ENCODE measurements around the gene SGMS1. TPM values are rescaled to one million over a fixed set of nuclear protein-coding genes. Genes with fewer than 3 reads are reported as not detected.
"Not testable (repeated sequence)": the region's sequence is repeated elsewhere in the genome, so short reads cannot be mapped to it uniquely, and the experiment has no call there.

The SGMS1 gene
- polyA plus RNA-seq, 1 donor (not counting 4 experiments of a cell fraction or from before 2014, with no cell fraction given): 18.3 TPM

DNA sequence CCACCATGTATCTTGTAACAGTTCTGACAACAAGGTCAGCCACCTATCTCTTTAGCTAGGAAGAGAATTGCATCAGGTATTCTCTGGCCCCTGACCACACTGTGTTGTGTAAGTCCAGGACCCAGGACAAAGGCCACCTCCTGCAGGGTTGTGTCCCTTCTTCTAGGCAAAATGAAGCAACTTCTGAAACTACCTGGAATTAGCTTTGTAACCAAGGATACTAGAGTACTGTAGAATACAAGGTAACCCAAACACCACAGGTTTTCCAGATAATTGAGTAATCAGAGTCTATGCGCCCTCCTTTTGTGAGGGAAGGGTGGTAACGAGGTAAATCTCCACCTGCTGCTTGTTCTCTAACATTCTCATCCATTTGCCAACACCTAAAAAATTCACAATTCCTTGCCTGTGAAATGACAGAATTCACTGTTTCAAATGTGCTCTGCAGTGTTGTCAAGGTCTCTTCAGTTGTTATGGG is 51.7 kb downstream of the SGMS1 start:
- H3K79me2 ChIP-seq (ENCODE audit: control insufficient read depth, insufficient read depth, low read length): peaks cover 5% of the 10 kb centered on the region
- no peak overlapping the region for H3K4me2 ChIP-seq (ENCODE audit: control insufficient read depth, extremely low read depth, insufficient read depth, low read depth, low read length)
- no peaks in the 10 kb centered on the region for H3K27me3 ChIP-seq (ENCODE audit: control insufficient read depth, extremely low read depth, insufficient read depth, low read length)
- TF ChIP-seq, protein P1, sequence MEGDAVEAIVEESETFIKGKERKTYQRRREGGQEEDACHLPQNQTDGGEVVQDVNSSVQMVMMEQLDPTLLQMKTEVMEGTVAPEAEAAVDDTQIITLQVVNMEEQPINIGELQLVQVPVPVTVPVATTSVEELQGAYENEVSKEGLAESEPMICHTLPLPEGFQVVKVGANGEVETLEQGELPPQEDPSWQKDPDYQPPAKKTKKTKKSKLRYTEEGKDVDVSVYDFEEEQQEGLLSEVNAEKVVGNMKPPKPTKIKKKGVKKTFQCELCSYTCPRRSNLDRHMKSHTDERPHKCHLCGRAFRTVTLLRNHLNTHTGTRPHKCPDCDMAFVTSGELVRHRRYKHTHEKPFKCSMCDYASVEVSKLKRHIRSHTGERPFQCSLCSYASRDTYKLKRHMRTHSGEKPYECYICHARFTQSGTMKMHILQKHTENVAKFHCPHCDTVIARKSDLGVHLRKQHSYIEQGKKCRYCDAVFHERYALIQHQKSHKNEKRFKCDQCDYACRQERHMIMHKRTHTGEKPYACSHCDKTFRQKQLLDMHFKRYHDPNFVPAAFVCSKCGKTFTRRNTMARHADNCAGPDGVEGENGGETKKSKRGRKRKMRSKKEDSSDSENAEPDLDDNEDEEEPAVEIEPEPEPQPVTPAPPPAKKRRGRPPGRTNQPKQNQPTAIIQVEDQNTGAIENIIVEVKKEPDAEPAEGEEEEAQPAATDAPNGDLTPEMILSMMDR (optimal IDR thresholded peaks at IDR 0.05 in 1 of 3, IDR thresholded peaks at IDR 0.05 in 1 of 3, conservative IDR thresholded peaks at IDR 0.05 in 1 of 3; ENCODE audit: extremely low read depth in 1 of 3, insufficient read depth in 2 of 3, low read length in 3 of 3): no peak
- no peak for TF ChIP-seq EZH2 (IDR thresholded peaks at IDR 0.05; ENCODE audit: low read length)
- no peaks in the 10 kb centered on the region for H3K36me3 ChIP-seq (ENCODE audit: control insufficient read depth in 2 of 2, extremely low read depth in 1 of 2, insufficient read depth in 2 of 2, low read length in 2 of 2)
- no peak overlapping the region for H3K27ac ChIP-seq (ENCODE audit: control insufficient read depth, insufficient read depth, low read length)
- H3K9me1 ChIP-seq (ENCODE audit: control insufficient read depth, extremely low read depth, insufficient read depth, low read length): no peaks in the 10 kb centered on the region
- FAIRE-seq (no peak), DNase-seq (ENCODE audit: low read depth, low spot score) (no peak)
- H3K9me3 ChIP-seq (ENCODE audit: control insufficient read depth, low read depth, low read length): no peaks in the 10 kb centered on the region
- no peak overlapping the region for H3K4me3 ChIP-seq (ENCODE audit: control insufficient read depth in 2 of 3, extremely low read depth in 1 of 3, insufficient read depth in 2 of 3, low read depth in 1 of 3, low read length in 3 of 3)
- no peak overlapping the region for H3K9ac ChIP-seq (ENCODE audit: control insufficient read depth, extremely low read depth, insufficient read depth, low read length)
- peaks cover 10% of the 10 kb centered on the region for H3K4me1 ChIP-seq (ENCODE audit: control insufficient read depth, extremely low read depth, insufficient read depth, low read length)
- H4K20me1 ChIP-seq (ENCODE audit: control insufficient read depth, extremely low read depth, insufficient read depth, low read length): no peaks in the 10 kb centered on the region
- dilution Hi-C loops (cut with MboI; ENCODE audit: extremely low pct_ligation_motif_present, low sequenced_read_pairs): no loop called here
- no peak overlapping the region for H2AFZ ChIP-seq (ENCODE audit: control insufficient read depth, low read length)

DNA sequence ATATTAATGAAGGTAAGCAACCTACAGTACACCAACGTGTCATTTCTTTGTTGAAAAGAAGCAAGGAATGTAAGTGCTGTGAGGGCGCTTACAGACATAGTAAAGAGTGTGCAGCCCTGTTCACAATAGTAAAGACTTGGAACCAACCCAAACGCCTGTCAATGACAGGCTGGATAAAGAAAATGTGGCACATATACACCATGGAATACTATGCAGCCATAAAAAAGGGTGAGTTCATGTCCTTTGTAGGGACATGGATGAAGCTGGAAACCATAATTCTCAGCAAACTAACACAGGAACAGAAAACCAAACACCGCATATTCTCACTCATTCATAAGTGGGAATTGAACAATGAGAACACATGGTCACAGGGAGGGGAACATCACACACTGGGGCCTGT is 55.0 kb downstream of the SGMS1 start:
- H3K4me1 ChIP-seq (ENCODE audit: control insufficient read depth, extremely low read depth, insufficient read depth, low read length); FAIRE-seq; H4K20me1 ChIP-seq (ENCODE audit: control insufficient read depth, extremely low read depth, insufficient read depth, low read length); H3K4me2 ChIP-seq (ENCODE audit: control insufficient read depth, extremely low read depth, insufficient read depth, low read depth, low read length); H3K9ac ChIP-seq (ENCODE audit: control insufficient read depth, extremely low read depth, insufficient read depth, low read length); H3K79me2 ChIP-seq (ENCODE audit: control insufficient read depth, insufficient read depth, low read length); H3K36me3 ChIP-seq (ENCODE audit: control insufficient read depth in 2 of 2, extremely low read depth in 1 of 2, insufficient read depth in 2 of 2, low read length in 2 of 2); H3K9me3 ChIP-seq (ENCODE audit: control insufficient read depth, low read depth, low read length); DNase-seq (ENCODE audit: low read depth, low spot score); H3K27ac ChIP-seq (ENCODE audit: control insufficient read depth, insufficient read depth, low read length); H3K27me3 ChIP-seq (ENCODE audit: control insufficient read depth, extremely low read depth, insufficient read depth, low read length); H2AFZ ChIP-seq (ENCODE audit: control insufficient read depth, low read length); dilution Hi-C loops (cut with MboI; ENCODE audit: extremely low pct_ligation_motif_present, low sequenced_read_pairs); H3K4me3 ChIP-seq (ENCODE audit: control insufficient read depth in 2 of 3, extremely low read depth in 1 of 3, insufficient read depth in 2 of 3, low read depth in 1 of 3, low read length in 3 of 3); H3K9me1 ChIP-seq (ENCODE audit: control insufficient read depth, extremely low read depth, insufficient read depth, low read length): not testable (repeated sequence)

- H3K9me1 ChIP-seq (ENCODE audit: control insufficient read depth, extremely low read depth, insufficient read depth, low read length): no peaks in the 10 kb centered on the region
- H3K4me3 ChIP-seq (ENCODE audit: control insufficient read depth in 2 of 3, extremely low read depth in 1 of 3, insufficient read depth in 2 of 3, low read depth in 1 of 3, low read length in 3 of 3): no peak overlapping the region
- dilution Hi-C loops (cut with MboI; ENCODE audit: extremely low pct_ligation_motif_present, low sequenced_read_pairs): no loop called here
- DNase-seq (ENCODE audit: low read depth, low spot score): no peak
- no peaks in the 10 kb centered on the region for H3K4me1 ChIP-seq (ENCODE audit: control insufficient read depth, extremely low read depth, insufficient read depth, low read length)
- H2AFZ ChIP-seq (ENCODE audit: control insufficient read depth, low read length): no peak overlapping the region
- no peaks in the 10 kb centered on the region for H3K36me3 ChIP-seq (ENCODE audit: control insufficient read depth in 2 of 2, extremely low read depth in 1 of 2, insufficient read depth in 2 of 2, low read length in 2 of 2)
- H3K9me3 ChIP-seq (ENCODE audit: control insufficient read depth, low read depth, low read length): no peaks in the 10 kb centered on the region
- TF ChIP-seq EZH2 (IDR thresholded peaks at IDR 0.05; ENCODE audit: low read length): no peak
- TF ChIP-seq, protein P1 (optimal IDR thresholded peaks at IDR 0.05 in 1 of 3, IDR thresholded peaks at IDR 0.05 in 1 of 3, conservative IDR thresholded peaks at IDR 0.05 in 1 of 3; ENCODE audit: extremely low read depth in 1 of 3, insufficient read depth in 2 of 3, low read length in 3 of 3): no peak
- FAIRE-seq: no peak
- H3K4me2 ChIP-seq (ENCODE audit: control insufficient read depth, extremely low read depth, insufficient read depth, low read depth, low read length): no peak overlapping the region
- no peak overlapping the region for H3K9ac ChIP-seq (ENCODE audit: control insufficient read depth, extremely low read depth, insufficient read depth, low read length)
- no peak overlapping the region for H3K27ac ChIP-seq (ENCODE audit: control insufficient read depth, insufficient read depth, low read length)
- H3K27me3 ChIP-seq (ENCODE audit: control insufficient read depth, extremely low read depth, insufficient read depth, low read length): no peaks in the 10 kb centered on the region
- no peaks in the 10 kb centered on the region for H3K79me2 ChIP-seq (ENCODE audit: control insufficient read depth, insufficient read depth, low read length)
- no peaks in the 10 kb centered on the region for H4K20me1 ChIP-seq (ENCODE audit: control insufficient read depth, extremely low read depth, insufficient read depth, low read length)
Measured at GRCh38 chr10:50567384-50567783, 56.4 kb downstream of the SGMS1 start.
